ENCODE measurements around the gene CDCP2.

Gene CDCP2

DNA sequence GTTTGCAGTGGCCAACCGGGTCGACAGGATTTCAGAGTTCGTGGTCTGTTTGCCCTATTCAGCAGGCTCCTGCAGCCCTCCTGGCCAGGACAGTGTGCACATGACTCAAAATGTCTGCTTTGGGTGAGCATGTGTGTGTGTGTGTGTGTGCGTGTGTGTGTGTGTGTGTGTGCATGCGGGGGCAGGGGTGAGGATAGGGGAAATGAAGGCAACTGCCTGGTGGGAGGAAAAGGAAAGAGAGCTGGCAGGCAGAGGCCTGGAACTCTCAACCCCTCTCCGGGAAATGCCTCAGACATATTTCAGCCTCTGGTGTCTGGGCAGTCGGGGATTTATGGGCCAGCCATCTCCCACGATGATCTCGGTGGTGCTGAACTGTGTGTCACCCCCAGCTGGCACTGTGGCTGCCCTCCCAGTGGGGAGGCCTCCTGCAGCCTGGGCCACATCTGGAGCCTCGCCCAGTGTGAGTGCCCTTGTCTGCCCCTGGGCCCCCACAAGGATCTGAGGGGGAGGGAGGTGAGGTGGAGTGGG lies 15.2 kb downstream of the CDCP2 start:
- no peak for DNase-seq

DNA sequence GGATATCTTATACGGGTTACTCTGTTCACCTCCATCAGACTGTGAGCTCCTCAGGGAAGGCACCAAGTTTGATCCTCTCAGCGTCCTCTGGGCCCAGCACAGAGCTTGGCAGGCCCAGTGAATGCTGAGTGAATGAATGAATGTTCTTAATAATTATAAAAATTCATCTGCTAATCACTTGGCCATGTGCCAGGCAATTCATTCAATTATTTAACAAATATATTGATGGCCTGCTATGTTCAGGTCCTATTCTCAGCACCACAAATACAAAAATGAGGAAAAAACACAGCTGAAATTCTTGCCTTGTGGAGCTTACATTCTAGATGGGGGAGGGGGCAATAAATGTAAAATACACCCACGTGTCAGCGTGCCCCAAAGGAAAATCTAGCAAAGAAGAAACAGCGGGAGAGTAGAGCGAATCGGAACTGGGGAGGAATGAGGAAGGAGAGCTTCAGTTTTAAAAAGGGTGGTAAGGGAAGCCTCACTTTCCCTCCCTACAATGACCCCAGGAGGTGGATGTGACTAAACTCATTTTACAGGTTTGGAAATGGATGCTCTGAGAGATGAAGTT lies 15.8 kb downstream of the CDCP2 start:
- DNase-seq, result no peak

DNA sequence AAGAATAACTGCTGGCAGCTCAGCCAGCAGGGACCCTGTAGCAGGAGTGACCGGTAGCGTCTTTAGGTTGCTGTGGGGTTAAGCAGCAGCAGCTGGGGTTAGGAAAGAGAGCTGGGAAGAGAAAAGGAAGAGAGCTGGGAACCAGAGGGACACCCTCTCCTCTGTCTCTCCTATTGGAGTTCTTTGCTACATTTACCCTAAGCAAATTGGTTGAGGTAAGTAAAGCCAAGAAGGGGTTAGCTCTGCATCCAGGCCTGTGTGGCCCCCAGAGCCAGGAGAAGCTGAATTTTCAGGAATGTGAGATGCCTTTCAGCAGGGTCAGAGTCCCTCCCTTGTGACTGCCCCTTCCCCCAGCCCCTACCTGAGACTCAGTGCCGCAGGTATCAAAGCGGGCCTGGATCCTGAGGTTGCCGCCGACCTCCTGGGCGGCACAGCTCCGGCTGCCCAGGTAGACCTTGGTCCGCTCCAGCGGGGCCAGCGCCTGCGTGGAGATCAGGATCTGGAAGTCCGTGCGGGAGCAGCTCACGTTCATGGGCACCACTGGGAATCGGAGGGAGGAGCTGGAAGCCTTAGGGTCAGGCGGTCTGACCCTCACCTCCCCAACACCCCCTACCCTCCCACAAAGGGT lies 16.4 kb downstream of the CDCP2 start:
- no peak for DNase-seq

DNA sequence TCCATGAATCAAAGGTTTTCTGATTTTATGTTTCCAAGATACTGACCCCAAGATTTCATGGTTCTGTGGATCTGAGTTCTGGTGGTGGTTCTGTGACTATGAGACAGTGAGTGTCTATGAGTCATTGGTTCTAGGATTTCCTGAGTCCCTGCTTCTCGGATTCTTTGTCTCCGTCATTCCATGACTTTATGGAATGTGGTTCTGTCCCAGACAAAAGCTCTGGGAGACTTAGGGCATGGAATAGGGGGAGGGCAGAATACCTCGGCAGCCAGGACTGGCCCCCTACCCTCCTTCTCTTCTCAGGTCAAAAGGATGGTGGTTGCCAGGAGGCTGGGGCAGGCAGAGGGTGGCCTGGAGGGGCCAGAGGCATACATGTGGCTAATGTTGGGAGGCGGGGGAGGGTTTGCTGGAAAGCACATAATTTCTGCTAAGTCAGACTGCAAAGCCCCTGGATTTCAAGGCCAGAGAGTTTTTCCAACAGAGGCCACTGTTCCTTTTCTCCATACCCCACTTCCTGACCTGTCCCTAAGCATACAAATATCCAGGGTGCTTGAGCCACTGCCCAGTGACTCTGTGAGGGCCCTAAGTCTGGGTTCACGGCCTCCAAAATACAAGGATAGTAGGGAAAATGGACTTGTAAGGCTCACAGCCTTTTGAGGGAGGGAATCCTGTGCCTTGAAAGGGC lies 17.2 kb downstream of the CDCP2 start:
- no peak for DNase-seq

DNA sequence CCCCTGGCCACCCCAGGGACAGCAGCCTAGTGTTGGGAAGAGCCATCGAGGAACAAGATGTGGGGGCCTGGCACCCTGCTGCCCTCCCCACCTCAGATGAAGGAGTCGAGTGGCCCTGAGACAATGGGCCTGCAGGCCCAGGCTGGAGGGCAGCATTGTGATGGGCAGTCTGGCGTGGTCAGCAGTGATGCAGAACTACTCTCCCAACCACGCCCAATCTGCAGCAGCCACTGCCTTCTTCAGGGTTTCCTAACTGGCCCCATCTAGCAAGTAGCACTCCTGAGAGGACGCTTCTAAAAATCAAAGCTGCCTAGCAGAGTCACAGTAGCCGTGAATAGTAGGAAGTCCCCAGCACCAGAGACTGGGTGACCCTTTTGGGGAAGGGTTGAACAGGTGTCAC lies 18.5 kb downstream of the CDCP2 start:
- DNase-seq, result no peak

DNA sequence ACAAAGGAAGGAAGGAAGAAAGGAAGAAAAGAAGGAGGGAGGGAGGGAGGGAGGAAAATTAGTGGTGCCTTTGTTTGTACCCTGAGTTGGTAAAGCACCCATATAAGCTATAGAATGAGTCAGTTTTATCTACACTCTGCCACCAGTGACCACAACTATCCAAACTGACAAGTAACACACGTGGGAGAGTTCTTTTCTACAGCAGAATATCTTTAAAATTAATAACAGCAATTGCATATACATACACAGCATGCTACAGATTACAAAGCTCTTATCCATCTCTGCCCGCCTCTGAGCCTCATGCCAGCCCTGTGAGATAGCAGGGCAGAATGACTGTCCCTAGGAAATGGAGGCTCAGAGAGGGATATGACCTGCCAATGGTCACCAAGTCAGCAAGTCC lies 20.3 kb downstream of the CDCP2 start:
- no peak for DNase-seq

DNA sequence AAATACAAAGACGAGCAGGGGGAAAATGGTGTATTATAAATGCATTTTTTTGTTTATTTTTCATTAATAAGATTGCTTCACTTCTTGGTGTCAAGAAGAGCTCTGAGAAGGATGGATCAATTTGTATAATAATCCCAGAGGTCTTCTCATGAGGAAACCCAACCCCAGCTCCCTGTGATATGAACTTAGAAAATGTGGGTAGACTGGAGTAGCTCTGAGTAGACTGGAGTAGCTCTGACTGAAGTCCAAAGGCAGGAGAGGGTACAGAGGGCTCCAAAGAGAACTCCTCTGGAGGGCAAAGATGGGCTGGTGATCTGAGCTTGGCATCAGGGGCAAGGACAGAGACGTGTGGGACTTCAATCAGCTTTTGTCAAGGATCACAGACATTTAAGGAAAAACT lies 21.4 kb downstream of the CDCP2 start:
- no peak for DNase-seq

DNA sequence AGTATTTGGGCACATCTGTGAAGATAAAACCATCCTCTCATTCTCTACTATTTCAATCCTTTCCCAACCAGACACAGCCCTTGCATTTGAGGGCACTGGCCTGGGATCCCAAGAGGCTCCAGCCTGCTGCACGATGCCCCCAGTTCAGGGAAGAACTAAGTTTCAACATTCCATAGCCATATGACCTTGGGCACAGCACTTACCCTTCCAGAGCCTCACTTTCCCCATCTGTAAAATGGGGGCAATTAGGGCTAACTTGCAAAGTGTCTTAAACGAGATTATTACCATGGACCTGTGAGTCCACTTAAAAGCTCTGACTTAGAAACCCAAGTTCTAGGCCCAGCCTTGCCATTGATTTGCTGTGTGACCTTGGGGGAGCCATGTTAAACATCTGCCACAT lies 22.9 kb downstream of the CDCP2 start:
- no peak for DNase-seq

DNA sequence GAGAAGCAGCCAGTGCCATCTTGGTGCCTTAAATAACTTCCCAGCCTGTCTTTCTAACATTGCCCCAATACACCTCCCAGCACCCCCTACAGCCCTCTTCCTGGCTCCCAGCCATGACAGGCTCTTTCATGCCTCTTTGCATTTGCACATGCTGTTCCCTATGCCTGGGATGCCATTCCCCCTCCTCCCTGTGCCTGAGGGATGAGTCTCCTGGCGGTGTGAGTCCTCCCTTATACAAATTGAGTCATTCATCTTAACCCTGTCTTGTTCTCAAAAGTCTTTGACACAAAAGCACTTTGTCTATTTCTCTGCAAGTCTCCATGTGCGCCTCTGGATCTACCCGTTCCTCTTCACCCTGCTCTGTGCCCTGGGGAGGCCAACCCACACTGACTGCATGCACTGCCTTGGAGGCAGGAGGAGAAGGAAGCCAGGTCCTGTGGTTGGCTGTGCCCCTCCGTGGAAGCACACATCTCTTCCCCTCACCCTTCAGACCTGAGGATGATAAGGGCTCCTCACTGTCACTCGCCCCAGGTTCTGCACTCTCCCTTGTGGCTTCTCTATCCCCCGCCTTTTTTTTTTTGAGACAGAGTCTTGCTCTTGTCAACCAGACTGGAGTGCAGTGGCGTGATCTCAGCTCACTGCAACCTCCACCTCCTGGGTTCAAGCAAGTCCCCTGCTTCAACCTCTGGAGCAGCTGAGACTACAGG lies 25.1 kb downstream of the CDCP2 start:
- DNase-seq, result no peak

DNA sequence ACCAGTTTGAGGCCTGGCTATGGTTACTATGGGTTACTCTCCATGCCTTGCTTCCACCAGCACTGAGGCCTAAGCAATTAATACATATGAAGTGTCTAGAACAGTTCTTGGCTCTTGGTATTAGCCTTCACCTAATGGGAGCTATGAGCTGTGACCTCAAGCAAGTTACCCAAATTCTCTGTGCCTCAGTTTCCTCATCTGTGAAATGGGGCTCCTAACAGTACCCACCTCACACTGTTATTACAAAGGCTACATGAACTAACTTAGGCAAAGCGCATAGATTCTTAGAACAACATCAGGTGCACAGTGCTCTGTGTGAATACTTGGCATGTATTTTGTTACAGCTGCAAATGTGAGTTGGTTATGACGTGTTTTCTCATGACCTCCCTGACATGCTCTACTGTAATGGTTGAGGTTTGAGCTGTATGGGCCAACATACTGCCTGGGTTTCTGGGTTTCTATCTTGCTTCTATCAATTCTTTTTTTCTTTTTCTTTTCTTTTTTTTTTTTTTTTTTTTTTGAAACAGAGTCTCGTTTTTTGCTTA lies 26.5 kb downstream of the CDCP2 start:
- DNase-seq, result no peak

DNA sequence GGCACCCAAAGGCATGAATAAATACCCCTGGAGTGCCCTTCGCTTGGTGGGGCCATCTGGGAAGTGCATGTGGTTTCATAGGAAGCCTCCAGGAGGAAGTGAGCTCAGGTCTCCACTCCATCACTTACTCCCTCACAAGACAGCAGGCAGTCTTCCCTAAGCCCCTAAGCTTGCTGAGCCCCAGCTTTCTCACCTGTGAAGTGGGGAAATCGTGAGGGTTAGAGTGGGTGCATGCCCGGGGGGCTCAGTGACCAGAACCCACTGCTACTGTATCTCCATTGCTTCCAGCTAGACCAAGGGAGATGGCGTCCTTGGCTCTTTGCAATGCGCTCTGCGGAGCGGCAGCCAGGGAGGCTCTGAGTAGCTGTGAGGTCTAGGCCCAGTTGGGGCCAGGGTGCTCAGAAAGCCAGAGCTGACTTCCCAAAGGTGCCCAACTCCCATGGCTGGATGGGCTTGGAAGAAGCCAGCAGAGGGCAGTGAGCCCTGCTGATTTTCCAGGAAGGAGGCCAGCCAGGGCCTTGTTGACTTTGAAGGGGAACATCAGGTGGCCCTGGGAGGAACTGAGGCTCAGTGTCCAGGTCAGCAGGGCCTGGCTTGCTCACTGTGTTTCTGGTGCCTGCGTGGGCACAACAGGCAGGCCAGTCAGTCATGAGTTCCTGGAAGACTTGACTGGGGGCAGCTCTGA lies 27.3 kb downstream of the CDCP2 start:
- peak in 7 of 51 donors; percentile 1 to 18 (median 10) for DNase-seq

DNA sequence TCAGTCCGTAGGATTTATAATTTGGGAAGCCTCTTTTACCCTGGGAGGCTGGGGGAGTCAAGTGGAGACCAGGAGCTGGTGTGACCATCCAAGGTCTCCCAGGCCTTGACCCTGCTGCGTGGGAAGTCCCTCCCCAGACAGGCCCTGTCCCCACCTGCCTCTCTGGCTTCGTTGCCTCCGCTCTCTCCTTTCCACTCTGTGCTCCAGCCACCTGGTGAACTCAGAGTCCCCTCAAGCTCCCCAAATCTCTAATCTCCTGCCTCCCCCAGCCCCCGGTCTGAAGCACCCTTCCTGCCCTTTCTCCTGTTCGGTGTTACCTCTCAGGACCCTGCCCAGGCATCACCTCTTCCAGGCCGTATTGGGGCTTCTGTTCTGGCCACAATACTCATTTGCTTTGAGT lies 27.9 kb downstream of the CDCP2 start:
- no peak for DNase-seq

DNA sequence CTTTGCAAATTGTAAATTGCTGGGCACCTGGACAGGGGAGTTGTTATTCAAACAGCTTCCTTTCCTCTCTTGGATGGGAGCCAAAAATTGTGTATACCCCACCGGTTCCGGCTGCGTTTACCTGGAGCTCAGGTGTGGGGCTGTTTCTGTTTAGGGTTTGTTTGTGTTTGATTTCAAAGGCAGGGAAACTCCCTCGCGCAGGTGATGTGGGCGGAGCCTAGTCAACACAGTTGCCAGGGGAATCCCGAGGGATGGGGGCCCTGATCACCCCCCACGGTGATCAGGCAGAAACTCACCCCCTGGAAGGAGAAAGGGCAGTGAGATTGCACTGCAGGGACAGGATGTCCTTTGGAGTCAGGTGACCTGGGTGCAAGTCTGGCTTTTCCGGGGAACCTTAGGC lies 28.3 kb downstream of the CDCP2 start:
- no peak for DNase-seq

DNA sequence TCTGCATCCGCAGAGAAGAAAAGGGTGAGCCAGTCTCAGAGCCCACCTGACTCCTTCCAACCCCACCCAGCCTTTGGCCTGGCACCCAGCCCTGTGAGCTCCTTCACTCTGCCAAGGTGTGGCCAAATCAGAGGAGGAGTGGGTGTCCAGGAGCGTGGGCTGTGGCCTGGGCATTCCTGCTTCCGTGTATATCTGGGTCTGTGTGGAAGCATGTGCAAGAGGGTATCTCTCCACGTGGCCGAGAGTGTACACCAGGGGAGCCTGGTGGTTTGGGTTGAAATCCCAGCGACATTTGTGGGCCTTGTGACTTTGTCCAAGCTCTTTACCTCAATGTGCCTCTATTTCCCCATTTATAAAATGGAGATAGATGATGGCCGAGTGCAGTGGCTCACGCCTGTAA lies 29.8 kb downstream of the CDCP2 start:
- DNase-seq, result no peak

DNA sequence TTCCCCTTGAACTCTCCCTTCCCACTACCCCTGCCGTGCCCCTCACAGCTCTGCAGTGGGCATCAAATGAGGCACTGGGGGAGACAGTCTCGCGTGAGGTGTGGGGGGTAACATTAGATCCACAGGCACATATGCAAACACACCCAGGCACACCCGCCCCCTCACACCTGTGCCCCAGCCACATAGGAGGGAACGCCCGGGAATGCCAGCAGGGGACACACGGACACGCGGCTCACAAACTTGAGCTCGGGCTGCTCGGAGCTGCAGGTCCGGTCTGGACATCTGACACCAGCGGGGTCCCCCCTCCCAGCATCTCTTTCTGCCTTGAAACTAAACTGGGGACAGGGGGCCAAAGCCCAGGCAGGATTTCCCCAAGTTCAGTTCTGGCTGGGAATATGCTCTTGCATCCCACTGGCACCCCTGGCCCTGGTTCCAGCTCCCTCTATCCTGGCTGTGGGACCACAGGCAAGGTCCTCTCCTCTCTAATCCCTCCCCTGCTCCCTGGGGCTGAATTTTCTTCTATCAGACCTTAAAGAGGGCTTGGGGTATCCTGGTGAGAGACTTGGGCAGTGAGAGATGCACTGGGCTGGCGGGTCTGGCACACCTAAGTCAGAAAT lies 30.6 kb downstream of the CDCP2 start:
- no peak for DNase-seq

DNA sequence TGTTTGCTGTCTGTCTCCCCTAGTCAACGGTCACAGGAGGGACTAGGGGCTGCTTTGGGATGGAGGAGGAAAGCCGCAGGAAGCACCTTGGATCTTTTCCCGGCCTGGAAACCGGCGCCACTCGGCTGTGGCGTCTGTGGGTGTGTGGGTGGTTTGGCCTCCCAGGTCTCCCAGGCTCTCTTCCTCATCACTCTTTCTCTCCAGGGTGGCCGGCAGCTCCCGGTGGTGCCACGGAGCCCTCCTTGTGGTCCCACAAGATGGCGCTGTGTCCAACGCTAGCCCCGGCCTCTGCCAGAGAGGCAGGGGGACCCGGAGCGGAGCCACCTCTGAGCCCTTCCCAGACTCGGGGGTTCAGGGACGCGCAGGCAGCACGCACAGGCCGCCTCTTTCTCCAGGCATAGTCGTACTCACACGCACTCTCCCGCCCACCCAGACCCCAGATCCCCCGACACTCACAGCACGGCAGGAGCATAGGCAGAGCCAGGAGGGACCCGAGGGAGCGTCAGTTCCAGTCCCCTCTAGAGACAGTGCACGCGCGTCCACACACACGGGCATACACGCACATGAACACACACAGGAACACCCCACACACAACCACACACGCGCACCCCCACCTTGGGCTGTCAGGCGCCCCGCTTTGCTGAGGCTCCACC lies 31.2 kb downstream of the CDCP2 start:
- DNase-seq, result peak in 49 of 51 donors; percentile 14 to 85 (median 58)

DNA sequence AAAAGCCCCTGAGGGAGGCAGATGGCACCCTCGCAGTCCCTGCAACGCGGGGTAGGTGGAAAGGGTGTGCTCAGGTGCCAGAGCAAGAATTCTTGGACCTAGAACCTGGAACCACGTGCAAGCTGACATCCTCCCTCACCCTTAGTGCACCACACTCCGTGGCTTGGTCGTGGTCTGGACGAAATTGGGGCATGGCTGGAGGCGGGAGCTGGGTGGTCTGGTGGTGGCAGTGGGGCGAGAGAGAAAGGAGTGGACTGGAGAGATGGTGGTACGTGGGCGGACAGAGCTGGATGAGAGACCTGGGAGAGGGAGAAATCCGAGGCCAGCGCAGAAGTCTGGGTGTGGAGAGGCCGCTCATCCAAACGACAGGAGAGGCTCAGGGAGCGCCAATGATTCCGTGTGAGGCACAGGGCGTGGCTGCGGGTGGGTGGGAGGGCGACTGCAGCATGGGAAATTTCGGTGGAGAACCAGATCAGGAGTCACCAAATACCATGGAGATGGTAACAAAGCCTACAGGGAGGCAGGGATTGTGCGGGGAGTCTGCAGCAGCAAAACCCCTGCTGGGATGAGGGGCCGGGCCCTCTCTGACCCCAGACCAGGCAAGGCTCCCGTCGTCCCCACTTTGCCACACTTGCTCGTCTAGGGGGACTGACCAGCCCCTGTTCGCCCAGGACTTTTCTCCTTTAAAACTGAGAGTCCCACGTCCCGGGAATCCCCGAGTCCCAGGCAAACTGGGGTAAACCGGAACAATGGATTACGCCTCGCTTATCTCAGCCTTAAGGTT lies 31.9 kb downstream of the CDCP2 start:
- DNase-seq, result peak in 1 of 51 donors; percentile 9

DNA sequence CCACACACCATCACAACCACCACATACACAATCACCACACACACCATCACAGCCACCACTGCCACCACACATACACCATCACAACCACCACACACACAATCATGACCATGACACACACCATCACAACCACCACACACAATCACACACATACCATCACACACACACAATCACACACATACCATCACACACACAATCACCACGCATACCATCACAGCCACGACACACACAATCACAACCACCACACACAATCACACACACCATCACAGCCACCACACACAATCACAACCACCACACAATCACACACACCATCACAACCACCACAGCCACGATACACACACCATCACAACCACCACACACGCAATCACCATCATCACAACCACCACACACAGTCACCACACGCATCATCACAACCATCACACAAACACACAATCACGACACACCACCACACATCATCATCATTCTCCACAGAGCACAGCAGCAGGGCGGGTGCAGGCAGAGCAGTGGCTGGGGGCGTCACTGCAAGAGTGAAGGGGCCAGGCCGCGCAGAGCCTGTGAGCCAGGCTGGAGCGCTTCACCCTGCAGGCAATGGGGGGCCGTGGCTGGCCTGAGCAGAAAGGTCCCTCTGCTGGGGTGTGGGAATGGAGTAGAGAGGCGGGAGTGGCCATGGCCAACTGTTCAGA lies 32.6 kb downstream of the CDCP2 start:
- no peak for DNase-seq

DNA sequence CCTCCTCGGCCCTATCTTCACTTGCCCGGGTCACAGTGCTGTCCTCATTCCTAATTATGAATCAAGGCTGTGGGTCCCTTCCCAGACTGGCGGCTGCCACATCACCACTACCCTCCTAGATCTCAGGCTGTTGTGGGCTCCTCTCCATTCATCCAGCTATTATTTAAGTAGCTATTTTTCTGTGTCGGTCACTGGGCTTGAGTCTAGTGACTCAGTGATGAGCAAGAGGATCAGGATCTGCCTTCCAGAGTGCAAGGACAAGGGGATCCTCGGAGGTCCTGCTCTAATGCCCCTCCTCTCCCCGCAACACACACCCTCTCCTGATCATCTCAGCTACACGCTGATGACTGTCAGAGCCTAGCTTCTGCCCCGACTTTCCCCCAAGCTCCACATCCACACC lies 34.1 kb downstream of the CDCP2 start:
- no peak for DNase-seq

All from hypothalamus (tissue), 51 donors.